AG09309 (cell line): Measurements from ENCODE around the gene COL13A1.

Experiments
- DNase-seq: peaks from one replicate; pipeline ENCODE4 v3.0.0-alpha.2; 2010; ENCODE audit warnings: low read depth
- H3K4me3 ChIP-seq: 2 replicates; pipeline ENCODE4 v1.5.1; 2011; ENCODE audit warnings: mild to moderate bottlenecking, low read depth, low read length, moderate library complexity; ENCODE audit not compliant: control insufficient read depth
- TF ChIP-seq, protein P1 (sequence below): IDR thresholded peaks from 2 replicates; pipeline ENCODE4 v1.5.1; 2011; ENCODE audit warnings: mild to moderate bottlenecking, low read depth, low read length, inconsistent platforms; ENCODE audit not compliant: insufficient read depth, control insufficient read depth; ENCODE audit errors: missing control alignments

COL13A1 gene

DNA sequence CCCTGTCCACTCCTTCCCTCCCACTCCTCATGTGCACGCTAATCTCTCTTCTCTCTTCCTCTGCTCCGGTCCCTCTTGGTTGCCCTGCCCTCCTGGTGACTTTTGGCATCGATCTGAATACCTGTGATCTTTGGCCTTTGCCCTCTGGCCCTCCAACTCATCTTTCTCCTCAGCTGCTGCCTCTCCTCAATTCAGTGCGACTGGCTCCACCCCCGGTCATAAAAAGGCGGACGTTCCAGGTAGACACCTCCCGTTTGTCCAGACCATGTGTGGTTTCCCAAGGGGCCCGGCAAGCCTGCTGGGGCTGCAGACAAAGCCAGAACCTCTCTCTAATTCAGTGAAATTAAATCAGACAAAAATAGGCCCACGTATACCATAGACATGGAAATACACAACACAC is 96.8 kb downstream of the COL13A1 start:
- H3K4me3 ChIP-seq, result no peak overlapping the region
- TF ChIP-seq, protein P1, sequence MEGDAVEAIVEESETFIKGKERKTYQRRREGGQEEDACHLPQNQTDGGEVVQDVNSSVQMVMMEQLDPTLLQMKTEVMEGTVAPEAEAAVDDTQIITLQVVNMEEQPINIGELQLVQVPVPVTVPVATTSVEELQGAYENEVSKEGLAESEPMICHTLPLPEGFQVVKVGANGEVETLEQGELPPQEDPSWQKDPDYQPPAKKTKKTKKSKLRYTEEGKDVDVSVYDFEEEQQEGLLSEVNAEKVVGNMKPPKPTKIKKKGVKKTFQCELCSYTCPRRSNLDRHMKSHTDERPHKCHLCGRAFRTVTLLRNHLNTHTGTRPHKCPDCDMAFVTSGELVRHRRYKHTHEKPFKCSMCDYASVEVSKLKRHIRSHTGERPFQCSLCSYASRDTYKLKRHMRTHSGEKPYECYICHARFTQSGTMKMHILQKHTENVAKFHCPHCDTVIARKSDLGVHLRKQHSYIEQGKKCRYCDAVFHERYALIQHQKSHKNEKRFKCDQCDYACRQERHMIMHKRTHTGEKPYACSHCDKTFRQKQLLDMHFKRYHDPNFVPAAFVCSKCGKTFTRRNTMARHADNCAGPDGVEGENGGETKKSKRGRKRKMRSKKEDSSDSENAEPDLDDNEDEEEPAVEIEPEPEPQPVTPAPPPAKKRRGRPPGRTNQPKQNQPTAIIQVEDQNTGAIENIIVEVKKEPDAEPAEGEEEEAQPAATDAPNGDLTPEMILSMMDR, result no peak
- DNase-seq, result no peak

DNA sequence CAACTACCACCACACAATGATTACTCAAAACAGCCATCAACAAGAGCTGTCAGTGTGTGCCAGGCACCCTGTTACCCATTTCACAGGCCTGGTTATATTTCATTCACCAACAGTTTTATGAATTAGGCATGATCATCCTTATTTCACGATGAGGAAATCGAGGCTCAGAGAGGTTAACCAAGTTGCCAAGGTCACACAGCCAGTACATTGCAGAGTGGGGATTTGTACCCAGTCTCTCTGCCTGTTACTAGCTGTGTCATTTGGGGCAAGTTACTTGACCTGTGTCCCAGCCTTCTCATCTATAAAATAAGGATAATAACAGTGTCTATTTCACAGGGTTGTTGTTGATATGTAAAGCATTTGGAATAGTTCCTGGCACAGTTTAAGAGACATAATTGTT is 97.2 kb downstream of the COL13A1 start:
- TF ChIP-seq, protein P1, result no peak
- no peak overlapping the region for H3K4me3 ChIP-seq
- DNase-seq, result no peak

DNA sequence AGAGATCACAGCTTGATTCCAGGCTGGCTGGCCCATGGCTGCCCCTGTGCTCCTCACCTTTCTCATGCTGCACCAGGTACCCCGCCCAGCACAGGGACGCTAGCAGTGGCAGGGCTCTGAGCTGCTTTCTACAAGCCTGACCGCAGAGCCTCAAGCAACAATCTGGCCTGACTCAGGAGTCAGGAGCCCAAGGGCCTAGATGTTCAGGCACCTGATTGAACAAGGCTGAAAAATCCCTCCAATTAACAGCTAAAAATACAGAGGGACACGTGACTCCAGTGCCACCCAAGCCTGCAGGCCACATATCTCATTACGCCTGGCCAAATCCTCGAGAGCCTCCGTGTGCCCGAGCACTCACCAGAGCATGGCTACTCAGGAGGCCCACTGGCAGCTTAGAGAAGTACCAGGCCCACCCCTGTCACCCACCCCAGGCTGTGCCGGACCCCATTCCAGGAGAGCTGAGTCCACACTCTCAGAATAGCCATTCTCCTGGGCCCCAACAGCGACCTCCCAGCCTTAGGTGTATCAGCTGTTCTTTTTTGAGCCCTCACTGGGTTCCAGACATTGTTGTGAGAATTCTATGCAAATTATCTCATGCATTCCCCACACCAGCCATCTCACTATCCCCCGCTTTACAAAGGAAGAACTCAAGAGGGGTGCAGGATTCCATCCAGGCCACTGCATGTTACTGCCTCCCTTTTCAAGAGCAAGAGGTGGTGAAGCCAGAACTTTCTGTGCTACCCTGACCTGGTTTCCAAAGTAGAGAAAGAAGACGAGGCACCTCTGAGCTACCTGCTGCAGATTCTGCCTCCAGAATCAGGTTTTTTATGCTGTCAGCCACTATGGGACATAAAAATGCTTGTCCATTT is 98.3 kb downstream of the COL13A1 start:
- no peak overlapping the region for H3K4me3 ChIP-seq
- DNase-seq, result no peak
- TF ChIP-seq, protein P1, result no peak

DNA sequence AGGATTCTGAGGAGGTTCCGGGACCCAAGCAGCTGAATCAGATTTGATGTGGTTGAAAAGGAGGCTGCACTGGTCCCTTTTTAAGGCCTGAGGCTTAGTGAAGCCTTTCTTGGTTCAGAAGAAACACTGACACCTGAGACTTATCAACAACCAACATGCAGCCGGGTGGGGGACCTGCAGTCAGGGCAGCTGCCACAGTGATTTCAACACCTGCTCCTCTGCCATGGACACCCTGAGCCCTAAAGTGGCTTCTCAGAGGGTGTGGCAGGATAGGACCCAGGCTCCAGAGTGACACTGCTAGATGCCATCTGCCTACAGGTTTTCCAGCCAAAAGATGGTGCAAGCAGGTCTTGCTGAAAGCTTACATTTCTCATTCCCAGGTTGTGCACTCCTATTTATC is 99.3 kb downstream of the COL13A1 start:
- DNase-seq, result no peak
- TF ChIP-seq, protein P1, result no peak
- no peak overlapping the region for H3K4me3 ChIP-seq

DNA sequence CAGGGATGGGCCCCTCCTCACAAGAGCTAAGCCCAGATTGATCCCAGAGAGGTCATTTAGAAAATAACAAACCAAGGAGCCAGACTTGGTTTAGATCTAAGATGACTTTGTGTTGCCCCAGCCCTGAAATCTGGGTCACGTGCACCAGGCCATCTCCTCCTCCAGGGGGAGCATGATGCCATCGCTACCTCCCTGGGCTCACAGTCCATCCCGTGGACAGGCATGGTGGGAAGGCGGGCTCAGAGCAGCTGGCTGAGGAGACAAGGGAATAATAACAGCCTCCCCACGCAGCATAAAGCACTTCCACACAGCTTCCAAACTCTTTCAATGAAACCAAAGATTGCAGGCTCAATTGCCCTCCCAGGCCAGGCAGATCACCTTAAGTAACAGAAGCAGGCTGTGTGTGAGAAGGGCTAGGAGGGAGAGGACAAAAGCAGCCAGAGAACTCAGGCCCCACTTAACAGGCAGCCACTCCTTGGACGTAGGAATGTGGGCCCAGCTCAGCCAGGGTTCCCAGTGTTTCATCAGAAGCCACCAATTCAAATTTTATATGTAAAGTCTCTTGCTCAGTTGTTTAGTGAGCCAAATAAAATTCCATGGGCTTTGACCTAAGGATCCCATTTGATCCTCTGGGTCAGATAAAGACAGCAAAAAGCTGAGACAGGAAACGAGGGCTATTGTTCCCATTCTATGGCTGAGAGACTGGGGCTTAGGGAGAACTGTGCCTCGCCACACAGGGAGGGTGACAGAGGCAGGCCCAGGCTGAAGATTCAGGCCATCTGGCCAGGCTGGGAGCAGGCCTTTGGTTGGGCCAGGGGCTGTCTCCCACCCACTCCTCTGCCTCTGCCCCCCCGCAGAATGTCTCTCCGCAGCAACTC is 100.2 kb downstream of the COL13A1 start:
- TF ChIP-seq, protein P1, result peak; percentile 79
- peak; percentile 13 for DNase-seq

DNA sequence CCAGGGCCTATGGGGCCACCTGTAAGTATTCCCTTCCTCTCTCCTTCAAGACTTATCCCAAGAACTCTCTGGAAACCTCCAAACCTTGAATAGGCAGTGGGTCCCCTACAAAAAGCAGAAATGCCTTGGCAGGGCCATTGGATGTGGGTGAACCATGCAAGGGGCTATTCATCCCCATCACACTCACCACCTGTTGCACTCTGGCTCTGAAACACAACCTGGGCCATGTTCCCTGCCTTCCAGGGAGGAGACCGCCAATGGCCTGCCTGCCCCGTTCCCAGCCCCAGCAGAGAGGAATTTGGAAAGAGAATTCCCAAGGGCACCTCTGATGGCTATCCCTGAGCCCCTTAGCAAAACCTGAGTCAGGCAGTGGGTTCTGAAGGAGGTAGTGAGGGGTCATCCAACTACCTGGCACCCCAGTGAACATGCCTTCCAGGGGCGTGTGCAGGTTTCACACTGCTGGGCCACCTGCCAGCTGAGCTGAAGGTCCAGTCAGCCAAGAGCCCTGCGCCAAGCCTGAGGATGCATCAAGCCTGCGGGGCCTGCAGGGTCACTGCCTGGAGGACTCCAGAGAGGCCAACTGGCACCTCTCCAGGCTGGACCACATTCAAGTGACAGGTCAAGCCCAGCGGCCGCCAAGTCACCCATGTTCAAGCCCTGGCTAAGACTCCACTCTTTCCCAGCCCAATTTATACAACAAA is 101.3 kb downstream of the COL13A1 start:
- no peak overlapping the region for H3K4me3 ChIP-seq
- DNase-seq, result no peak
- TF ChIP-seq, protein P1, result no peak

More for the DNA sequence above, 100.2 kb downstream of the COL13A1 start:
- no peak overlapping the region for H3K4me3 ChIP-seq
